Fibroblast of lung (primary cell): ENCODE measurements around the gene SCAMP3. TPM values are rescaled to one million over a fixed set of nuclear protein-coding genes. Genes with fewer than 3 reads are reported as not detected.

Experiments used
- DNase-seq, 2 donors: peaks; one replicate each; pipeline versions ENCODE4 v3.0.0 to v3.0.0-alpha.2; 2010; ENCODE audit warnings: low read depth in 2 of 2
- H2AFZ ChIP-seq: 2 replicates; pipeline ENCODE4 v1.5.1; 2012; ENCODE audit warnings: low read length, control low read depth, inconsistent platforms
- H3K27ac ChIP-seq: 2 replicates; pipeline ENCODE4 v1.5.1; 2011; ENCODE audit warnings: low read length, control low read depth; ENCODE audit not compliant: insufficient read depth
- H3K27me3 ChIP-seq: 2 replicates; pipeline ENCODE4 v1.5.1; 2011; ENCODE audit warnings: mild to moderate bottlenecking, low read length; ENCODE audit not compliant: control insufficient read depth, insufficient read depth
- H3K36me3 ChIP-seq: 2 replicates; pipeline ENCODE4 v1.5.1; 2011; ENCODE audit warnings: low read length; ENCODE audit not compliant: control insufficient read depth, insufficient read depth
- H3K4me1 ChIP-seq: 2 replicates; pipeline ENCODE4 v1.5.1; 2011; ENCODE audit warnings: low read length; ENCODE audit not compliant: control insufficient read depth, insufficient read depth; ENCODE audit errors: extremely low read depth
- H3K4me2 ChIP-seq: 2 replicates; pipeline ENCODE4 v1.5.1; 2011; ENCODE audit warnings: low read length, control low read depth; ENCODE audit not compliant: insufficient read depth; ENCODE audit errors: extremely low read depth
- H3K4me3 ChIP-seq, 4 experiments: fragments of 200-600 bp in 1 of 4; sonication (generic) in 1 of 4; replicated peaks in 1 of 4; 2 replicates each; pipeline ENCODE4 v1.5.1; 2011 to 2016; ENCODE audit warnings: low read length in 4 of 4, low read depth in 3 of 4, mild to moderate bottlenecking in 3 of 4, control low read depth in 2 of 4, inconsistent platforms in 1 of 4, mixed read lengths in 1 of 4; ENCODE audit not compliant: insufficient read depth in 1 of 4; ENCODE audit errors: control extremely low read depth in 1 of 4
- H3K79me2 ChIP-seq: 2 replicates; pipeline ENCODE4 v1.5.1; 2012; ENCODE audit warnings: mild to moderate bottlenecking, low read length, inconsistent platforms; ENCODE audit not compliant: control insufficient read depth, insufficient read depth
- H3K9ac ChIP-seq: 2 replicates; pipeline ENCODE4 v1.5.1; 2011; ENCODE audit warnings: mild to moderate bottlenecking, low read length, control low read depth; ENCODE audit not compliant: insufficient read depth
- H3K9me3 ChIP-seq: 2 replicates; pipeline ENCODE4 v1.5.1; 2012; ENCODE audit warnings: low read depth, low read length; ENCODE audit not compliant: control insufficient read depth, insufficient read depth
- H4K20me1 ChIP-seq: 2 replicates; pipeline ENCODE4 v1.5.1; 2011; ENCODE audit warnings: low read length; ENCODE audit not compliant: control insufficient read depth, insufficient read depth; ENCODE audit errors: extremely low read depth
- EZH2 ChIP-seq: IDR thresholded peaks from 2 replicates; pipeline ENCODE4 v1.5.1; 2012; ENCODE audit warnings: low read length, control low read depth, mild to moderate bottlenecking; ENCODE audit errors: missing control alignments
- polyA plus RNA-seq, 2 donors: library from polyadenylated mRNA; depleted of rRNA in 1 of 2; stranded (reverse) in 1 of 2; unstranded in 1 of 2; fragments of >200 nt; gene quantifications; 2 replicates each; pipeline ENCODE4 v1.2.1, GENCODE V29; 2011 to 2012; ENCODE audit warnings: missing spikeins in 1 of 2
- total RNA-seq: library from RNA; depleted of rRNA; stranded (reverse); fragments of >200 nt; gene quantifications from 2 replicates; pipeline ENCODE4 v1.2.1, GENCODE V29; 2014
- TF ChIP-seq, protein P1 (sequence below), 2 donors: IDR thresholded peaks in 1 of 2; conservative IDR thresholded peaks in 1 of 2; 1 replicate in 1 of 2; 2 replicates in 1 of 2; pipeline ENCODE4 v1.5.1; 2011 to 2012; ENCODE audit warnings: low read length in 2 of 2, control low read depth in 1 of 2, inconsistent platforms in 1 of 2, low read depth in 1 of 2, mild to moderate bottlenecking in 1 of 2

The SCAMP3 gene
- total and polyA plus RNA-seq, 2 donors (not counting 1 experiment from before 2014, with no cell fraction given): 33.2 to 106 TPM

DNA sequence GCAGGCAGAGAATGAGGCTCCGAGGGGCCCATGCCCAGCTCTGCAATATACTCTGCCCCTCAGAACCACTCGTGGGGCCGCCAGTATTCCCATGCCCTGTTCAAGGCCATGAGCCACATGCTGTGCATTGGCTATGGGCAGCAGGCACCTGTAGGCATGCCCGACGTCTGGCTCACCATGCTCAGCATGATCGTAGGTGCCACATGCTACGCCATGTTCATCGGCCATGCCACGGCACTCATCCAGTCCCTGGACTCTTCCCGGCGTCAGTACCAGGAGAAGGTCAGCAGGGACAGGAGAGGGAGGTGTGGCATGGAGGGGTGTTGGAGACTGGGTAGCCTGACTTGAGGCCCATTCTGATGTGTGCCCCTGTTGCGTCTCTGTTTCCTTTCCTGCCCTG, 22.3 kb upstream of the SCAMP3 start:
- H3K9ac ChIP-seq: no peak overlapping the region
- TF ChIP-seq EZH2: no peak
- TF ChIP-seq, protein P1, sequence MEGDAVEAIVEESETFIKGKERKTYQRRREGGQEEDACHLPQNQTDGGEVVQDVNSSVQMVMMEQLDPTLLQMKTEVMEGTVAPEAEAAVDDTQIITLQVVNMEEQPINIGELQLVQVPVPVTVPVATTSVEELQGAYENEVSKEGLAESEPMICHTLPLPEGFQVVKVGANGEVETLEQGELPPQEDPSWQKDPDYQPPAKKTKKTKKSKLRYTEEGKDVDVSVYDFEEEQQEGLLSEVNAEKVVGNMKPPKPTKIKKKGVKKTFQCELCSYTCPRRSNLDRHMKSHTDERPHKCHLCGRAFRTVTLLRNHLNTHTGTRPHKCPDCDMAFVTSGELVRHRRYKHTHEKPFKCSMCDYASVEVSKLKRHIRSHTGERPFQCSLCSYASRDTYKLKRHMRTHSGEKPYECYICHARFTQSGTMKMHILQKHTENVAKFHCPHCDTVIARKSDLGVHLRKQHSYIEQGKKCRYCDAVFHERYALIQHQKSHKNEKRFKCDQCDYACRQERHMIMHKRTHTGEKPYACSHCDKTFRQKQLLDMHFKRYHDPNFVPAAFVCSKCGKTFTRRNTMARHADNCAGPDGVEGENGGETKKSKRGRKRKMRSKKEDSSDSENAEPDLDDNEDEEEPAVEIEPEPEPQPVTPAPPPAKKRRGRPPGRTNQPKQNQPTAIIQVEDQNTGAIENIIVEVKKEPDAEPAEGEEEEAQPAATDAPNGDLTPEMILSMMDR (conservative IDR thresholded peaks at IDR 0.05 in 1 of 2, IDR thresholded peaks at IDR 0.05 in 1 of 2; ENCODE audit: low read depth in 1 of 2, low read length in 2 of 2): no peak
- no peak overlapping the region for H3K27ac ChIP-seq
- no peak overlapping the region for H3K4me2 ChIP-seq
- no peaks in the 10 kb centered on the region for H3K79me2 ChIP-seq
- H3K9me3 ChIP-seq: no peaks in the 10 kb centered on the region
- H3K4me1 ChIP-seq: no peaks in the 10 kb centered on the region
- no peaks in the 10 kb centered on the region for H4K20me1 ChIP-seq
- H3K36me3 ChIP-seq: no peaks in the 10 kb centered on the region
- H2AFZ ChIP-seq: no peak overlapping the region
- H3K27me3 ChIP-seq: no peaks in the 10 kb centered on the region
- DNase-seq: no peak
- H3K4me3 ChIP-seq: no peak overlapping the region

DNA sequence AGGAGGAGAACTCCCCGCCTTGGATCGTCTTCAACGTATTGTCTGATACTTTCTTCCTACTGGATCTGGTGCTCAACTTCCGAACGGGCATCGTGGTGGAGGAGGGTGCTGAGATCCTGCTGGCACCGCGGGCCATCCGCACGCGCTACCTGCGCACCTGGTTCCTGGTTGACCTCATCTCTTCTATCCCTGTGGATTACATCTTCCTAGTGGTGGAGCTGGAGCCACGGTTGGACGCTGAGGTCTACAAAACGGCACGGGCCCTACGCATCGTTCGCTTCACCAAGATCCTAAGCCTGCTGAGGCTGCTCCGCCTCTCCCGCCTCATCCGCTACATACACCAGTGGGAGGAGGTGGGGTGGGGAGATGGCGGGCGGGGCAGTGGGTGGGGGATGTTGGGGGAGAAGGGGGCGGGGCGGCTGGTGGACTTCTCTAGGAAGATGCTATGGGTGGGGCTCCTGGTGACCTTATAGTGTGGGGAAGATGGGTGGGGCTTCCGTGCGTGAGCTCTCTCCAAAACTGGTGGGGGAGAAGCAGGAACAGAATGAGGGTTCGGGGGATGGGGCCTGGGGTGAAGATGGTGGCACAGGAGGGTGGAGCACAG, 20.4 kb upstream of the SCAMP3 start:
- Histone ChIP-seq H3K4me2 (no peak overlapping the region), H3K9ac (no peak overlapping the region), H3K27me3 (no peaks in the 10 kb centered on the region), H3K9me3 (no peaks in the 10 kb centered on the region), H4K20me1 (no peaks in the 10 kb centered on the region), H2AFZ (no peak overlapping the region), H3K4me1 (peaks cover 5% of the 10 kb centered on the region), H3K4me3 (no peak overlapping the region), H3K27ac (no peak overlapping the region), H3K36me3 (no peaks in the 10 kb centered on the region), H3K79me2 (no peaks in the 10 kb centered on the region)
- no peak for DNase-seq
- TF ChIP-seq, protein P1 (conservative IDR thresholded peaks at IDR 0.05 in 1 of 2, IDR thresholded peaks at IDR 0.05 in 1 of 2; ENCODE audit: low read depth in 1 of 2, low read length in 2 of 2): no peak
- no peak for TF ChIP-seq EZH2

DNA sequence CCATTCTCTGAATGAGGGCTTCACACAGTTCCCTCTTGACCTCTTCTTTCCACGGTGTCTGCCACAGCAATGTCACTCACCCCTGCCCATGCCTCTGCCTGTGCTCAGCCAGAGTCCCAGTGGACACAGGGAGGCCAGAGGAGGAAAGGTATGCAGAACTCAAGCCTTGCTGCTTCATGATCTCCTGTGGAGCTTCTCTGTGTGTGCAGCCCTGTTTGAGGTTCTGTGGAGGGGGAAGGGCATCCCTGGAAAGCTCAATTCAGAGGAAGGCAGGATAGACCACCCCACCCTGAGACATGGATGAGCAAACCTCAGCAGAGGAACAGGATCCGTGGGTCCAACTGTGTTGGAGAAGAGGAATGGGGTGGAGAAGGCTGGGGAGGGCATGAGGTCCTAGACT, 17.1 kb upstream of the SCAMP3 start:
- no peaks in the 10 kb centered on the region for H3K9me3 ChIP-seq
- peaks cover 7% of the 10 kb centered on the region for H3K4me1 ChIP-seq
- no peaks in the 10 kb centered on the region for H3K79me2 ChIP-seq
- no peak overlapping the region for H3K9ac ChIP-seq
- no peaks in the 10 kb centered on the region for H3K27me3 ChIP-seq
- H2AFZ ChIP-seq: no peak overlapping the region
- H3K27ac ChIP-seq: no peak overlapping the region
- no peak overlapping the region for H3K4me3 ChIP-seq
- no peak overlapping the region for H3K4me2 ChIP-seq
- no peak for TF ChIP-seq EZH2
- TF ChIP-seq, protein P1 (conservative IDR thresholded peaks at IDR 0.05 in 1 of 2, IDR thresholded peaks at IDR 0.05 in 1 of 2; ENCODE audit: low read depth in 1 of 2, low read length in 2 of 2): no peak
- no peaks in the 10 kb centered on the region for H4K20me1 ChIP-seq
- no peaks in the 10 kb centered on the region for H3K36me3 ChIP-seq
- DNase-seq: no peak
